GM21528 (cell line): ENCODE measurements around the gene KCP.
"Not testable (repeated sequence)": the region's sequence is repeated elsewhere in the genome, so short reads cannot be mapped to it uniquely, and the experiment has no call there.

Experiments used
- ATAC-seq: cut with Tn5 transposase; IDR thresholded peaks from one replicate; pipeline ENCODE4 v1.9.1; 2021; ENCODE audit warnings: mild to moderate bottlenecking, moderate library complexity; ENCODE audit not compliant: unreplicated experiment, low FRiP score

Gene KCP

DNA sequence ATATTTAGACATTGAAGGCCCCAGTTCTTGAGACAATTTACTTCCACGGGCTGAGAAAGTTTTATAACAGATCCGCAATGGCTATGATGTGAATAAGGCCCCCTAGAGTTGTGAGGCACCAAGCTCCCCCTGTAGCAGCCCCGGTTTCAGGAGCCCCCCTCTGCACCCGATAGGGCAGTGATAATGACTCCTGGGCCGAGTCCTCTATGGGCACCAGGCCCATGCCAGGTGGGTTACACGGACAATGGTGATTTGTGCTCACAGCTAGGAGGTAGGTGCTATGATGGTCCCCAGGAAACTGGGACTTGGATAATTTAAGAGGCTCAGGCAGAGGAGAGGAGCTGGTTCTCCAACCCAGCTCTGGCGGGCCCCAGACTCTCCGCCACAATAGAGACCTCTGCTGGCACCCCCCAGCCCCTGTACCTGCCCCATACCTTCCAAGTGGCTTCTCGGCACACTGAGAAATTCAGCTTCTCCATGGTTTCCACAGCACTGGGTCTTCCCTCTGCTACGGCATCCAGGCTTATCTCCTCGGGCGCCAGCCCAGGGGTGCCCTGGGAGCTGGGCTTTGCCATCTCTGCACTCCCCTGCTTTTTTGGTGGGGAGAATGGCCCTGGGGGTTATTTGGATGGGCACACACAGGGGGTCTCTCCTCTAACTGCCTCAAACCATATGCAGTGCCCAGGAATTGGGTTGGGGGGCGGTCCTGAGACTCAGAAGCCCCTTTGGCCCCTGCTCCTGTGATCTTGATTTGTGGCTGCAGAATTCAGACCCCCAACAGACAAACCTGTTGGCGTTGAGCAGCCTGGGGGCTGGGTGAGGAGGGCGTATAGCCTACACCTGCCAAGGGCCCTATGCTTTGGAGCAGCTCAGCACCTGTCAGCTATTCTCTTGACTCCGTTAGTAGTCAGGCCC, 12.2 kb upstream of the KCP start:
- no peak for ATAC-seq

DNA sequence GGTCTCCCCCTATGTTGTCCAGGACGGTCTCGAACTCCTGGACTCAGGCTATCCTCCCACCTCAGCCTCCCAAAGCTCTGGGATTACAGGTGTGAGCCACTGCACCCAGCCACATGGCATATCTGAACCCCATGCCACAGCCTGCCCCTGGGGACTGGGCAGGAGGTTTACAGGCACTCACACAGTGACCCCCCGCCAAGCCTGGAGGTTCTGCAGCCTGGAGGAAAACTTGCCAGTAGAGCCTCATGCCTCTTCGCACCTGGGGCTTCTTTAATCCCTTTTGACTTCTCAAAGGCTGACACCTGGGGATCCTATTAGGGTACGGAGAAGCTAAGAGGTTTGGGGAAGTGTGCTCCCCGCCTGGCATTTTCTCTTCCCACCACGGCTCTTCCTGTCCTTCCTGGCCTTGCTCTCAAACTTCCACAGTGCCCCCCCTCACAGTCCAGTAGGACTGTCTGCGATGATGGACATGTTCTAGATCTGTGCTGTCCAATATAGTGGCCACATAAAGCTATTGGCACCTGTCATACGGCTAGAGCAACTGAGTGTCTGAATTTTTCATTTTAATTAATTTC, 11.4 kb upstream of the KCP start:
- ATAC-seq = no peak

- no peak for ATAC-seq
These were observed 10.5 kb upstream of the KCP start for GRCh38 chr7:128920913-128921582.

DNA sequence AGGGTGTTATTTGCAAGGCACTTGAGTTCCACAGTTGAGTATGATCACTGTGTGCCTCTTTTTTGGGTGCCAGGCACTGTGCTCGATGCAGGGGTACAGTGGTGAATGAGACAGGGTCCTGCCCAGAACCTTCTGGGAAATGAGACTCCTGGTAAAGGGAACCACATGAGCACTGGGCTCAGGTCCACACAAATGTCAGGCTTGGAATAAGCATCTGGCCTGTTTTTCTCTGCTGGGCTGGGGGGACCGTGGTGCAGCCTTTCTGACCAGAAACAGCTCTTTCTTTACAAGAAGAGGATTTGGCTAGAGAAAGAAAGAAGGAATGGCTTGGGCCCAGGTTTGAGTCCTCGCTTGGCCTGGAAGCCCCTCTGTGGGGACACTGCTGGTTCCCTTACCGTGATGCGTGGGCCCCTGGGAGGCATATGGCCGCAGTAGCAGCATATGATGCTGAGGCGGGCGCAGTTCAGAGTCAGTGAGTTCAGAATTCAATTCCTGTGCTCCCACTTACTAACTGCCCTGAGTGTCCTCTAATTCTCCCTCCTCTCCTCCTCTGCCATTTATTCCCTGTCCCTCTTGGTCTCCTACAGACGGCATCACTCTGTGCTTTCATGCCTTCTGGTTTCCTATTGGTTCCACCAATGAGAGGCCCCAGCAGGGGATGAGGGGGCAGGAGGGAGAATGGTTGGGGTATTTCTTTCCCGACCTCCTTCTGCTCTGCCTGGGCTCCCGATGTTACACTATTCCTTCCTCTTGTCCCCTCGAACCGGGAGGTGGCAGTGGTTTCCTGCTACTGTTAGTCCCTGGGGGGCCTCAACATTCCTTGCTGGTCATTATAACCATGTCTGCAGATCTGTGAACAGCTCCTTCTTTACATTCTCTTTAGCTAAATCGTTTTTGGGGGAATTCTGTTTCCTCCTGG, 9.6 kb upstream of the KCP start:
- no peak for ATAC-seq

DNA sequence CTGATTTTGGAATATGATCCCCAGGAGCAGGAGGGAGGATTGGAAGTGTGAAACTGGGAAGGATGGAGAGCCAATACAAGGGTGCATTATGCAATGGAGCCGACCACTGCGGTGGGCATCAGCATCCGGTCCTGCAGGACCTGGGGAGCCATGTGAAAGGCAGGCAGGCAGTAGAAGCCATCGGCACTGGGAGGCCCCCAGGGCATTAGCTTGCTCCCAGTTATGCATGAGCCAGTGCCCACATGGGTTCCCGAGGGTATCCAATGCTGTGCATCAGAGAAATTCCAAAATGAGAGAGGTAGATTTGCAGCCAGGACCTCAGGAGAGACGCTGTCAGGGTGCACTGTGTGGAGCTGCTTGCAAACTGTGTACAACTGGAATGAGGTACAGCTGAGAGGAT, 8.7 kb upstream of the KCP start:
- no peak for ATAC-seq

DNA sequence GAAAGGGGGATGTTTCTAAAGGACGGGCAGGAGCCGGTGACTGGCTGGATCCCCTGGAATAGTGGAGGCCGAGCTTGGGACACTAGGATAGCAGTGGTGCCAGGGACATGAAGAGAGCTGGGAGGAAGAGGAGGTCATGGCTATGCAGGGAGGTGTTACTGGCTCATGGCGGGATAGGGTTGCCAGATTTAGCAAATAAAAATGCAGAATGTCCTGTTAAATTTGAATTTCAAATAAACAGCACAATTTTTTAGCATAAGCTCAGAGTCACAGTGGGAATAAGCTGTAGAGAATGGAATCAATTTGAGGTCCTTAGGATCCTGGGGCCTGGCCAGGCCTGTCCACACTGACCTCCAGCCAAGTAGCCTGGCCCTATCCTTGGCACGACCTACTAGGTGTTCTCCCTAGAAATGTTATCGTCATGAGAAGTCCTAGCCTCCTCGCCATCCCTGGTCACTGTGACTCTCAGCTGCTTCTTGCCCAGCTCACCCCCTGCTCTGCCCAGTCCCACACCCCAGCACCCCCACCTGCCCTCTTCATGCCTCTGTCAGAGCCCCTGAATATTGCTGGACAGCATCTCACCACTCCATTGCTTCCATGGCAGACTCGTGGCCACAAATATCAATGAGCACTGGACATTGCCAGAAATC, 7.6 kb upstream of the KCP start:
- no peak for ATAC-seq

GRCh38 chr7:128917122-128917521, 6.6 kb upstream of the KCP start:
- ATAC-seq = no peak

DNA sequence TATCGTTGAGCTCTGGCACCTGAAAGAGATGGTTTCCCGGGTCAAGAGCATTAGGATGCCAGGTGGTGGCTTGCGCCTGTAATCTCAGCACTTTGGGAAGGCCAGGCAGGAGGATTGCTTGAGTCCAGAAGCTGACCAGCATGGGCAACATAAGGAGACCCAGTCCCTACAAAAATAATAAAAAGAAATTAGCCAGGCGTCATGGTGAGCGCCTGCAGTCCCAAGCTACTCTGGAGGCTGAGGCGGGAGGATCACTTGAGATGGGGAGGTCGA, 6.1 kb upstream of the KCP start:
- no peak for ATAC-seq

DNA sequence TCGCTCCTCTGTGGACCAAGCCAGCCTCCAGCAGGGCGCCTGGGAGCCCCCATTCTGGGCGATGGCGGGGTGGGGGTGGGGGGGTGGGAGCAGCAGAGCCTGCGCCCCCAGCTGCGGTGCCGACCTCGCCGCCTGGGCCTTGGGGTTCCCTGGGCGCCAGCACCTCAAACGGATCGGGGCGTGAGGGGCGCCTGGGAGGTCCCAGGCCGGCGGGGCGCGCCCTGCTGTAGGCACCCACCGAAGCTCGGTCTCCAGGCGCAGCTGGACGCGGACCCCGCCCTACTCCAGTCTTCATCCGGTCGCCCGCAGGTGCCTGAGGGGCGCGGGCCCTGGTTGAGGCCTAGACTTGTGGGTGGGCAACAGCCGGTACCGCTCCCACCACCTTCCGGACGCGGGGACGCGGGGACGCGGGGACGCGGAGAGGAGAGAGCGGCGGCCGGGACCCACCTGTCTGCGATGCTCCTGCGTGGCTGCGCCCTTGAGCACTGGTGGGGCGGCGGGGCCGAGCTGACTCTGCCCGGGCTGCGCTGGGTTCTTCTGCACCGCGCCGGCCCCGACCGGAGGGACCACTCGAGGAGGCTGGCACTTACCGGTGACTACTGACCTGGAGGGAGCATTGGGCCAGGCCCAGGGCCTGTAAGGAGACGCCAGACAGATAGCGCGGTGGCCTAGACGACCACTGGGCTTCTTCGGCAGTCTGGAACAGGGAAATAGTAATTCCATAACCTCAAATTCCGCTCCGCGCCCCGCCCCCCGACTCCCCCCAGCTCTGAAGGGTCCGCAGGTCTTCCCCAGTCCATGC, 5.5 kb upstream of the KCP start:
- ATAC-seq = no peak

- ATAC-seq = no peak
These were observed 4.8 kb upstream of the KCP start for GRCh38 chr7:128915271-128915819.

DNA sequence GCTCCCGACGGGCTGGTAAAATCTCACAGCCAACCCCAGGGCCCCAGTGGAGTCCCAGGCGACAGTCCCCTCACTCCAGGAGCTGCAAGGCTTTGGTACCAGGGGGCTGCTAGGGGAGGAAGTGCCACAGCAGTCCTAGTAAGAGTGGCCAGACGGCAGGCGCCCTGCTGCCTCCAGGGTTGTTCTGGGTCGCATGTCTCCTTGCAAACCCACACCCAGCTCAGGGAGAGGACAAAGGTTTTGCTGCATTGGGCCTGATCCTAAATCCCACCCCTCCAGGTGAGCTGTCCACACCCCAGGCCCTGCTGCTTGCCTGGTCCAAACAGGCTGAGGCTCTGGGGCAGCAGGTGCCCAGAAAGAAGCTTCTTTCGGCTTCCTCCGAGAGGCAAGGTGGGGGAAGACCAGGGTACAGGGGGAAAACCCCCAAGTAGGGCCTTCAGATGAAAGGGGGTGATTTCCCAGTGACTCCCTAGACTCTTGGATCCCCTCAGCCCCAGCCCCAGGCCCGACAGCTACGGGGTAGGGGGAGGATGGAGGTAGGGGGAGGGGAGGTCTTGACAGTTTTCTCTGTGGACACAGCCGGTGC, 4.2 kb upstream of the KCP start:
- ATAC-seq = no peak

DNA sequence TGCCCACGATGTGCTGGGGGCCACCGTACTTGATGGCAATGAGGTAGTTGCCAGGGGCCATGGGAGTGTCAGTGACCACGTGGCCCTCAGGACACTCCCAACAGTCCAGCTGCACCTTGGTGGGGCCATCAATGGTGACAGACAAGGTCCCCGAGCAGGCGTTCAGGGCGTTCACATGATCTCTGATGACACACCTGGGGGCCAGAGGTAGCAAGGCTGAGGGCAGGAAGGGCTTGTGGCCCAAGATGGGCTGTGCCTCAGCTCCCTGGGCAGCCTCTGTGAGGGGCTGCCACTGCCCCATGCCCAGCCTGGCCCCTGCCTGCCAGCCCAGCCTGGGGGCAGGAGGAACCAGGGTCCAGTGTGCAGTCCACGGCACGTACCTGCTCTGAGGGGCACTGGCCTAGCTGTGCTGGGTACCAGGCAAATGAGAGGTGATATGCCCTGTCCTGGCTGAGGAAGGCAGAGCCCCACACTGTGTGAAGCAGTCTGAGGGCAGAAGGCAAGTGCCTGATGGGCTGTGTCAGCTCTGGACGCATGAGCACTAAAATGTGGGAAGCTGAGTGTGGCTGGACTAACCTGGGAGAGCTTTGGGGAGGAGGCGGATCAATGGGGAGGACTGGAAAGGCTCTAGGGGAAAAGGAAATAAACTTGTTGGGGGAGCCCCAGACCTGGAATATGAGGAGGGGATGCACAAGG, 3.5 kb upstream of the KCP start:
- ATAC-seq = no peak

DNA sequence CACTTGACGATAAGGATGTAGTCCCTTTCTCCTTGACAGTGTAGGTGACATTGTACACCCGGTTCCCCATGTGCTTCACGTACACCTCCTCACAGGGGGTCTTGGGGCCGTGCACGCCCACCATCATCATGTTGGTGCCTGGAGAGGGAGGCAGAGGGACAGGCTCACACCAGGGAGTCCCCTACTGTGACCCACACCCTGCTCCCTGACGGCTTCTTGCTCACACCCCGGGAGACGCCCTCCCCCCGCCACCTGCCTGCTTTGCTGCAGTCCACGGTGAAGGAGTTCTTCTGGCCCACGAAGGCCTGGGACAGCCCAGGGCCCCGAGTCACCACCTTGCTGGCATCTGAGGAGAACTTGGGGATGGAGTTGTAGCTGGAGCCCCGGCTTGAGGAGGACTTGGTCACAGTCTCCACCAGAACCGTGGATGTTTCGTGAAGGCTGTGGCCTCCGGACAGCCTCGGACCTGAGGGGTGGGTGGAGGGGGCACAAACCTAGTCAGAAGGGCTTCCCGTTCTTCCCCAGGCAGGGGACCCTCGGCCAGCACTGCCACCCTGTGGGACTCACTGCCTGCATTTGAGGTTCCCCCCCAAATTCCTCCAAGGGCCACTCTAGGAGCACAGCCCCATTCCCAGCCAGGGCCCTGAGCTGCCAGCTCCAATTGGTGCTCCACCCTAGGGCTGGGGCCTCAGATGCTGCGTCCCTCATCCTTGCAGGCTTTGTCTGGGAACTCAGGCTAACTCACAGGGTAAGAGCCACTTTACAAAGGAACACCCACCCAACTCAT, 2.4 kb upstream of the KCP start:
- not testable (repeated sequence) for ATAC-seq

GRCh38 chr7:128912281-128912680, 1.8 kb upstream of the KCP start:
- ATAC-seq = no peak

DNA sequence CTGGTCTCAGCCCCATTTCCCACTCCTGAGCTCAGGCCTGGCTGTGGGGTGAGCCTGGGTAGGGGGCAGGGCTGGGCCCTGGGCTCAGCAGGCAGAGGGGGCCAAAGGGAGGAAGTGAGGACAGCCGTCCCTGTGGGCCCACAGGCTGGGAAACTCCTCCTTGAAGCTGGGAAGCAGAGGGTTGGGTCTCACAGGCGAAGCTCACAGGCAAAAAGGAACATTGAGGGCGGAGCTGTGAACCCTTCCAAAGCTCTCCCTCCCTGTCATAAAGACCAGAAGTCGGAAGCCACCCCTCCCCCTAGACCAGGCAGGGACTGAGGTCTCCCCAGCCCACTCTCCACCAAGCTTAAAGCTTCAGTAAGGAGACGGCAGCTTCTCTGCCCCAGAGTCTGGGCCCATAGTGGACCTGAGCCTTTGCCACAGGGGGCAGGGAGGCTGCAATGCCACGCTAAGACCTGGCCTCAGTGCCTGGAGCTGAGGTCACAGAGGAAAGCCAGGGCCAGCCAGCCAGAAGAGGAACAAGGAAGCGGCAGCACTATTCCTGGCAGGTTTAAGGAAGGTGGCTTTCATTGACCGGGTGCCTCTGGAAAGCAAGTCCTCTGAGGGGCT, 1.0 kb upstream of the KCP start:
- ATAC-seq = no peak

GRCh38 chr7:128909625-128910568, 612 bp downstream of the KCP start:
- ATAC-seq = no peak
